GM19438 (cell line): ENCODE measurements around the gene RNPS1.

Source experiments
- ATAC-seq: cut with Tn5 transposase; IDR thresholded peaks from one replicate; pipeline ENCODE4 v1.9.1; 2021; ENCODE audit warnings: low read depth; ENCODE audit not compliant: unreplicated experiment

RNPS1 gene

DNA sequence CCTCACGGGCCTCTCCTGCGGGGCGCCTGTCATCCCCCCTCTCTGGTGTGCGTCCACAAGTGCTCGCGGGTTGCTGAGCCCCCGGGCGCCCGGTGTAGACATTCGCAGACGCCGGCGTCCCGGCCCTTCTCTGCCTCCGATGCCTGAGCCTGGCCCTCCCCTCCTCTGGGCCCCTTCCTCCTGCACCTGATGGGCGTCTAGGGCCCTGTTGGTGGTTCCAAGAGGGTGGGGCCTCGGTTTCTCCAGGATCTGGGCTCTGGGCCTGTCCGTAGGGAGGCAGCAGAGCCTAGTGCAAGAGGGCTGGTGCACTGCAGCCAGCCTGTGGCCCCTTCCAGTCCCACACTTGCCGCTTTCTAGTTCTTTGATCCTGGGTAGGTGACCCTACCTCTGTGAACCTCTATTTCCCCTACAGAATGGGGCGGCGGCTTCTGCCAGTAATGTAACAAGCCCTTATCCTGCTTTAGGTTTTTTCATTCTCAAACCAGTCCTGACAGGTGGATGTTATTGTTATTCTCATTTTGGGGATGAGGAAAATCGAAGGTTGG, 43.9 kb downstream of the RNPS1 start:
- ATAC-seq: peak; percentile 8

DNA sequence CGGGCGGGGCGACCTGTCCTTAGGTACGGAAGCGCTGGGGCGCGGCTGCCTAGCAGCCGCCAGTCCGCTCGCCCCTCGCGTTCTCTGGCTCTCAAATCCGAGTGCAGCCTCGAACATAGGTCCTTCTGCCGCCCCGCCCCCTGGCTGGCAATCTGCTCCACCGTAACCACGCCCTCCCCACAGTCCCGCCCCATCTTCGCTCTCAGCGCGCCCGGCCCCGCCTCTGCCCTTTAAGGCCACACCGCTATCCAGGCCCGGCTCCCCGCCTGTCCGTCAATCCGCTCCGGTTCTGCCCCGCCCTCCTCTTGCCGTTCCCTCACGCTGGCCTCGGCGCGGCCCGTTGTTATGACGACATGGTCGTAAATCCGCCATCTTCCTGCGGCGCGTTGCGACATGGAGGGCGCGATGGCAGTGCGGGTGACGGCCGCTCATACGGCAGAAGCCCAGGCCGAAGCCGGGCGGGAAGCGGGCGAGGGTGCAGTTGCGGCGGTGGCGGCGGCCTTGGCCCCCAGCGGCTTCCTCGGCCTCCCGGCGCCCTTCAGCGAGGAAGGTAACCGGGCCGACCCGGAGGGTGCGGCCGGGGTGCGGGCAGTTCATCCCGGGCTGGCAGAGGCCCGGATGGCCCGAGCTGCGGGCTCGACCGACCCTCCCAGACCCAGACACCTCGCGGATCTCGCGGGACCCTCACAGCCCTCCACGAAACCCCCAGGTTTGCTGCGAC, 44.5 kb downstream of the RNPS1 start, which contains the start of gene E4F1:
Gene E4F1, plus strand, starts transcription at position 371 of the 721 bp plus-strand sequence. Its CDS starts 23 bp downstream, at position 394.
- ATAC-seq: peak; percentile 92

DNA sequence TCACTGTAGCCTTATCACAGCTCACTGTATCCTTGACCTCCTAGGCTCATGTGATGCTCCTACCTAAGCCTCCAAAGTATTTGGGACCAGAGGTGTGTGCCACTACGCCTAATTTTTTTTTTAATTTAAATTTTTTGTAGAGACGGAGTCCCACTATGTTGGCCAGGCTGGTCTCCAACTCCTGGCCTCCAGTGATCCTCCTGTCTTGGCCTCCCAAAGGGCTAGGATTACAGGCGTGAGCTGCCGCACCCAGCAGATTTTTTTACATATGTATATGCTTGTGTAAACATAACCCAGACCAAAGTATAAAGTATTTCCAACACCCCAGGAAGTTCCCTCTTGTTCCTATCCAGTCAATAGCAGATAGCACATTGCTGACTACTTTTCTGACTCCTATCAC, 51.6 kb downstream of the RNPS1 start:
- ATAC-seq: no peak

DNA sequence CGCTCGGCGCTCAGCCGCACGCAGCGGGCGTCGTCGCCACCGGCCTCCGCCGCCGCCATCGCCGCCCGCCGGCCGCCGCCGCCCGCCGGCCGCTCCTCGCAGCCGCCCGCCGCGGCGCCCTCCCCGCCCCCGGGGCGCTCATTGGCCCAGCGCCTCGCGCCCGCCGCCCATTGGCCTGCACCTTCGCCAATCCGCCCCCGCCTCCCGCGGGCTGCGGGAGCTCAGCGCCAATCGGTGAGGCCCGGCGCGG, 53.3 kb downstream of the RNPS1 start, which contains the start of gene PGP:
Gene PGP, minus strand, starts transcription at position 122 of the 250 bp plus-strand sequence. Its CDS starts 63 bp downstream, at position 59.
- ATAC-seq: peak; percentile 82

DNA sequence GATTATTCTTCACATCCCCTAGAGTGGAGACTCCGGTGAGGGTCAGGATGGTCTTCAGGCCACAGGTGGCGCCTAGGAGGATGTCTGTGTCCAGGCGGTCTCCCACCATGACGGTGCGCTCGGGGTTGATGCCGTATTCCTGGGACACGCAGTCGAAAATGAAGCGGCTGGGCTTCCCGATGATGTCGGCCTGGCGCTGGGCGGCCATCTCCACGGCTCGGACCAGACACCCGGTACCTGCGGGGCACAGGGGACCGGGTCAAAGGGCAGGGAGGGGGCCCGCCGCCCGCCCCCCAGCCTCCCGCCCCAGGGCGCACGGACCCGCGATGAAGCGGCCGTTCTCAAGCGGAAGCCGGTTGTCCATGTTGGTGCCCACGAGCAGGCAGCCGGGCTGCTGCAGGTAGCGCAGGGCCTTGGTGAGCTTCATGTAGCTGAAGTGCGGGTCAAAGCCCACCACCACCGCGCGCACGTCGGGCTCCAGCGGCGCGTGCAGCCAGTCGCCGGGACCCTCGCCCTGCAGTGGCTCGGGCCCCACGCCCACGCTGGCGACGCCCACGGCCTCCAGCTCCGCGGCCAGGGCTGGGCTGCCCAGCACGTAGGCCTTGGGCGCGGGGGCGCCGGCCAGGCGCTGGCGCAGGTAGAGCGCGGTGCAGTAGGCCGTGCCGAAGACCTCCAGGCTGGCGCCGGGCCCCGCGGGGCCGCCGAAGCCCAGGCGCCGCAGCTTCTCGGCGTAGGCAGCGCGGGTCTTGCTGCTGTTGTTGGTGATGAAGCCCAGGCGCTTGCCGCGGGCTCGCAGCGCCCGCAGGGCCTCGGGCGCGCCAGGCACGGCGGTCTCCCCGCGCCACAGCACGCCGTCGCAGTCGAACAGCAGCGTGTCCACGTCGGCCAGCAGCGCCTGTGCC, 53.9 kb downstream of the RNPS1 start:
- no peak for ATAC-seq

DNA sequence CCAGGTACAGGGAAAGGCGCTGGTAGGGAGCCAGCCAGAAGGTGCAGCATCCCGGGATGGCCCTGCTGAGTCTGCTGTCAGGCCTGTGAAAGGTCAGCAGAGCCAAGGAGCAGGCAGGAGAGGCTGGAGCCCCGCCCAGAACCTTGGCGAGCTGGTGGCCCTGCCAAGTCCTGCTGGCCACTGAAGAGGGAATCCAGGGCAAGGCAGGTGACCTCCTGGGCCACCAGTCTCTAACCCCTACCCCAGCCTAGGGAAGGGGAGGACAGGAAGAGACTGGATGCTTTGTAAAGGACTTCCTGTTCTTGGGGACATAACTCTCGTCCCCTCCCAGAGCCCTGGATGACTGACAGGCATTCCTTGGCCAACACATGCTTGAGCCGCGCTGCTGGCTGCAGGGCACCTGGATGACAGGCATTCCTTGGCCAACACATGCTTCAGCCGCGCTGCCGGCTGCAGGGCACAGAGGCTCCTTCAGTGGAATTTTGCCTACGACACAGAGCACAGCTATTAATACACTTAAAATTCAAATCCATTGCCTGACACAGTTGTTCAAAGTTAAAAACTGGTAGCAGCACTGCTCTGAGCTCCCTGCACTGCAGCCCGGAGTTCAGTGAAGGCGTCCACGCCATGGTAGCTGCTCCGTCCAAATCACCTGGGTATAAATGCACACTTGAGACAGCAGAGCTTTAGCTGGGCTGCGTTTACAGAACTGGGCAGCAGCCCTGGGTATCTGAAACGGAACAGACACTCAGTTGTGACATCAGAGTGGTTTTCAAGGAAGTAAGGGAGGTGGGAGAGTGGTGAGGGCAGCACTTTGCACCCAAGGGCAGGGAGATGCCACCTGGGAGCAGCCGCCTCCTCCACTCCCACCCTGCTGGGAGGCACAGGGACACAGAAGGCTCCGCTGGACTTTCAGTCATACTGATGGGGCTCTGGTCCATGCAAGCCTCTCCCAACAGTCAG, 55.3 kb downstream of the RNPS1 start:
- no peak for ATAC-seq

DNA sequence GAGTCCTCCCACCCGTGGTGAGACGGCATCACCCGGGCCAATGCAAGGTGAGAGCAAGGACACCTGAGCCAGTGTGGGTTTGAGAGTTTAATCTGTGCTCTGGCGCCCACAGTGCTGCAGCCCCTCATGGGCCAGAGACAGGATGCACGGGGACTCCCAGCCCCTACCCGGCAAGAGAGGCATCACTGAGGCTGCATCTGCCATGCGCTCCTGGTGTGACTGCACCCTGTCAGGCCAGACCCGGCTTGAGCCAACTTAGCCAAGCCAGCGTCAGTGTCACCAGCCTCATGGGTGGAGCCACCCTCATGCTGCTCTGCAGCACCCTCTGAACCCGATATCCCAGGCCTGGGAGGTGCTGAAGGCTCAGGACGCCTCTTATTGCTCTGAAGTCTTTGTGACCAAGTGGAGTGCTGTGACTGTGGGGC, 56.0 kb downstream of the RNPS1 start:
- ATAC-seq: no peak

DNA sequence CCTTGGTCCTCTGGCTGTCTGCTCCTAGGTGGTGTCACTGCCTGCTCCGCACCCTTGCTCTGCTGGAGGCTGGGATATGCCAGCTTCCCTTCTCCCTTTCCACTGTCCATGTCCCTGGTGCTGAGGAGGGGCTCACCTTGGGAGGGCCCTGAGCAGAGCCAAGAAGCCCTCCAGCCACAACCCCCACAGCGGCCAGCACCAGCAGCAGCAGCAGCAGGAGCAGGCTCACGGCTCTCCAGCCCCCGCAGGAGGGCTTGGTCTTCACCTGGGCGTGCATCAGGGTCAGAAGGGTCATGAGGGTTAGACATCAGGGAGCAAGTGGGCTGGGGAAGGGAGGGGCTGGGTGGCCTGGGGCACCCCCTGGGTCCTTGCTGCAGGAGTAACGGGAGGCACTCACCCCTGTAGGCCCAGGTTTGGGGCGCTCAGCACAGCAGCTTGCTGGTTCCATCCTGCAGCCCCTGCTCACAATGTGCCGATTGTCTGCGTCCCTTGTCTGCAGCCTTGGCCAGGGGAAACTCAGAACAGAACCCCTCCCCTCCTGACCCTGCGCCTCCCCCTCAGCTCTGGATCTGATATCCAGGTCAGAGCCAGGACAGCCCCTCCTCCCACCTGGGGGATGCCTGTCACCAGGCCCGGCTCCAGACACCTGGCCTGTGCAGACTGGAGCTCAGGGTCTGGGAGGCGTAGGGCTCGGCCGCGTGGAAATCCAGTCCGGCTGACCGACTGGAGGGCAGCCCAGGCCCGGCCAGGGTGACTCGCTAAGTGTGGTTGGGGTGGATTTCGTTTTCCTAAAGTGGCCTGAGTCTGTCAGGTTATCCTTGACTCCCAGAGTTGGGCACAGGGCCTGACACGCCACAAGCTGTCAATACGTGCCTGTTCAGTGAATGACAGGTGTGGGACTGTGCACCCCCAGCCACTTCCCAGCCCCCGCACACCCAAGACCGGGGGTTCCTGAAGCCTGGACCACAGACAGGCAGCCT, 57.2 kb downstream of the RNPS1 start, which contains the start of gene BRICD5:
Gene BRICD5, minus strand, starts transcription at position 478 of the 980 bp plus-strand sequence. Its CDS starts 30 bp downstream, at position 448.
- ATAC-seq: no peak

DNA sequence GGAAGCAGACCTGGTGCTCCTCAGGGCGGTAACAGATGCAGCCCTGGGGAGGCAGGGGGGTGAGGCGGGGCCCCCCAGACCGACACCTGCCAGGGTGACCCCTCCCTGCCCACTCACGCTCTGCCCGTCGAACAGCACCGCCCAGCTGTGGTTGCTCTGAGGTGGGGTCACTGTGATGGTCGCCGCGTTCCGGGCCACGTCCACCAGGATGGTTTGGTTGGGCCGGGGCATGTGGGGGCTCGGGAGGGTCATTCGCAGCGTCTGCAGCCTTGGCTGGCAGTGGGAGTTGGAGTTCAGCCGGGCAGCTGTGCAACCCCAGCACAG, 58.0 kb downstream of the RNPS1 start:
- no peak for ATAC-seq

DNA sequence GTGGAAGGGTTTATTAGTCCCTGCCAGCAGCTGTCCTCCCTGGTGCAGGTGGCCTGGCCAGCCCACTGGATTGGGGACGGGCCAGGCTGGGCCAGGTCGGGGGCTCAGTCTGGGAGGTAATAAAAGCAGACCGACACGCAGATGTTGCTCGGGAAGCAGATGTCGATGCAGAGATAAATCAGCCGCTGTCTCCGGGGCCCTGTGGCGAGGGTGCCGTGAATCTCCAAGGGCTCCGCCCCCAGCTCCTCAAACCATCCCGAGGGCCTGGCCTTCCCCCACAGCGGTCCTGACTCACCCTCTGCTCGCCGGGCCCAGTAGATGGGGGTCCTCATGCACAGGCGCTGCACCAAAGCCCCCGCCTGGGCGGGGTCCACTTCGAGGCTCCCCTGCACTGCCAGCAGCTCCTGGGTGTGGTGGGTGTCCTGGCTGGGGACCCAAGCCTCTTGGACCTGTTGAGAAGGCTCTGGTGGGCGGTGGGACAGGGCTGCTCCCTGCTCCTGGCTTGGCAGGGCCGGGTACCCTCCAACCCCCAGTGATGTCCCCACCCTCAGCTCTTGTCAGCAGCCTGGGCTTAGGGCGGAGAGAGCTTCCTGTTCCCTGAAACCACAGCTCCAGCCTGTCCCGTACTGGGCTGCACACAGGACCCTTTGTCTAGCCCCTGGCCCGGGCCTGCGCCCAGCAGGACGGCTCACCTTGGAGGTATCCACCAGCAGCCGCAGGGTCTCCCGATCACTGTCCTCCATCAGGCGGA, 58.5 kb downstream of the RNPS1 start:
- ATAC-seq: no peak

DNA sequence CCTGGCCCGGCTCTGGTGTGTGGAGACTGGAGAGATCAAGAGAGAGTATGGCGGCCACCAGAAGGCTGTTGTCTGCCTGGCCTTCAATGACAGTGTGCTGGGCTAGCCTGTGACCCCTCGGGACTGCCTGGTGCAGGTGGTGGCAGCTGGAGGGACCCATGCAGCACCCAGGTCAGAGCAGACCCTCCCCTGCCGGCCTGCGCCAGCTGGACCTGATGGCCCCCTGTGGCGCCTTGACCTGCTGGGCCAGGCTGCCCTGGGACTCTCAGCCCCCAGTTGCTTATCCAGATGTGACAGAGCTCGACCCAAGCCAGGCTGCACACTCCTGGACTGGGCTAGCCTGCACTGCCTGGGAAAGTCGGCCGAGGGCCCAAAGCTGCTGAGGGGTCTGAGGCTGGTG, 59.2 kb downstream of the RNPS1 start:
- no peak for ATAC-seq

DNA sequence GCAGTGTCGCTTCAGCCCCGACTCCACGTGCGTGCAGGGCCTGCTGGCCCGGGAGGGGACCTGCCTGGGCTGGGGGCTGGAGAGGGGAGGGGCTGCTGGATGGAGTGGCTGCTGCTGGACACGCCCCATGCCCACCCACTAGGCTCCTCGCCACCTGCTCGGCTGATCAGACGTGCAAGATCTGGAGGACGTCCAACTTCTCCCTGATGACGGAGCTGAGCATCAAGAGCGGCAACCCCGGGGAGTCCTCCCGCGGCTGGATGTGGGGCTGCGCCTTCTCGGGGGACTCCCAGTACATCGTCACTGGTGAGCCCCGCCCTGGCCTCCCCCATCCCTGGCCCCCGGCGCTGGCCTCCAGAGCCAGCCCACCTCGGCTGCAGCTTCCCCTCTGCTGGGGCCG, 59.6 kb downstream of the RNPS1 start:
- ATAC-seq: no peak

DNA sequence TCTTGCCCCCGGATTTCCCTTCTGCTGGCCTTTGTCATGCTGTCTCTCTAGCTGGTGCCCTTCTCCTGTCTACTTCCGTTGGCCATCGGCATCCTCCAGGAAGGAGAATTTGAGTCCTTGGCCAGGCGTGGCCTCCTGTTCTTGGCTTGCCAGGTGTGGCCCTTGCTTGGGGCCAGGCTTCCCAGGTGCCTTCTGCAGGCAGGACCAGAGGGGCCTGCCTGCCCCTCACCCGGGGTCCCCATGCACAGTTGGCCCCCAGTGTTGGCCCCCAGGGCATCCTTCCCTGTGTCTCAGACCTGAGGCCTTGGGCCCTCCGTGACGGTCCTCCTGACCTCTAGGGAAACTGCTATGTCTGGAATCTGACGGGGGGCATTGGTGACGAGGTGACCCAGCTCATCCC, 60.1 kb downstream of the RNPS1 start:
- no peak for ATAC-seq

DNA sequence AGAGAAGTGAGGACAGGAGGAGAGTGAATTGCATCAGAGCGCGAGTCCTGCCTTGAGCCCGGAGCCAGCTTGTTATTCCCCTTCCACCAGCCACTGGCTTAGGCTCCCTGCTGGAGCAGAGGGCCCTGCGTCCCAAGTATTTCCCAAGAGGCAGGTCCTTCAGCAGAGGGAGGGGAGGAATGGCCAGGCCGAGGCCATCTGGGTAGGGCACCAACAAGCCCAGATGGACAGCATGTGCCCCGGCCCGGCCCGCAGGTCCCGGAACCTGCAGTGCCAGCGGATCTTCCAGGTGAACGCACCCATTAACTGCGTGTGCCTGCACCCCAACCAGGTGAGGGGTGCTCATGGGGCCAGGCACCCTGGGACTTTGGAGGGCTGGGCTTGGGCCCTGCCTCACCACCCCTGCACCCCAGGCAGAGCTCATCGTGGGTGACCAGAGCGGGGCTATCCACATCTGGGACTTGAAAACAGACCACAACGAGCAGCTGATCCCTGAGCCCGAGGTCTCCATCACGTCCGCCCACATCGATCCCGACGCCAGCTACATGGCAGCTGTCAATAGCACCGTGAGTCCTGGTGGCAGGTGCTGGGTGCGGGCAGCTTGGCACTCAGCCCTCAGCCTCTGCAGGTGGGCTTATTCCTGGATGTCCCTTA, 61.0 kb downstream of the RNPS1 start:
- no peak for ATAC-seq

DNA sequence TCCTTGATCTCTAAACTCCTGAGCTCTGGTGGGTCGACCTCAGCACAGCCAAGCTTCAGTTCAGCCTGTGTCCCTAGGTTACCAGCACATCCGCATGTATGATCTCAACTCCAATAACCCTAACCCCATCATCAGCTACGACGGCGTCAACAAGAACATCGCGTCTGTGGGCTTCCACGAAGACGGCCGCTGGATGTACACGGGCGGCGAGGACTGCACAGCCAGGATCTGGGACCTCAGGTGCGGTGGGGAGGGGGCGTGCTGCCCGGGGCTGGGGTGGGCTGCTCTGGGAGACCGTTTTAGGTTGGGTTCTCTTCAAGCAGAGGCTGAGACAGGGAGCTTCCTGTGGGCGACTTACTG, 61.5 kb downstream of the RNPS1 start:
- no peak for ATAC-seq

DNA sequence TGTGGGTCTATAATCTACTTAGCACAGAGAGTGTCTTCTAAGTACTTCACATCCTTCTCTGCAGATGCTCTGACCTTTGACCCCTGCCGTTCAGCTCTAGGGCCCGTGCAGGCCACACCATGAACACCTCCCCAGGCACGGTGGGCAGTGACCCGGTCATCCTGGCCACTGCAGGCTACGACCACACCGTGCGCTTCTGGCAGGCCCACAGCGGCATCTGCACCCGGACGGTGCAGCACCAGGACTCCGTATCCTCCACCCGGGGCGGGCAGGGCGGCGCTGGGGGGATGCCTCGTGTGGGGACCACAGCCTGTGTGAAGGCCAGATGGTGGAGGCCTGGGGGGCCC, 62.0 kb downstream of the RNPS1 start:
- peak; percentile 11 for ATAC-seq

DNA sequence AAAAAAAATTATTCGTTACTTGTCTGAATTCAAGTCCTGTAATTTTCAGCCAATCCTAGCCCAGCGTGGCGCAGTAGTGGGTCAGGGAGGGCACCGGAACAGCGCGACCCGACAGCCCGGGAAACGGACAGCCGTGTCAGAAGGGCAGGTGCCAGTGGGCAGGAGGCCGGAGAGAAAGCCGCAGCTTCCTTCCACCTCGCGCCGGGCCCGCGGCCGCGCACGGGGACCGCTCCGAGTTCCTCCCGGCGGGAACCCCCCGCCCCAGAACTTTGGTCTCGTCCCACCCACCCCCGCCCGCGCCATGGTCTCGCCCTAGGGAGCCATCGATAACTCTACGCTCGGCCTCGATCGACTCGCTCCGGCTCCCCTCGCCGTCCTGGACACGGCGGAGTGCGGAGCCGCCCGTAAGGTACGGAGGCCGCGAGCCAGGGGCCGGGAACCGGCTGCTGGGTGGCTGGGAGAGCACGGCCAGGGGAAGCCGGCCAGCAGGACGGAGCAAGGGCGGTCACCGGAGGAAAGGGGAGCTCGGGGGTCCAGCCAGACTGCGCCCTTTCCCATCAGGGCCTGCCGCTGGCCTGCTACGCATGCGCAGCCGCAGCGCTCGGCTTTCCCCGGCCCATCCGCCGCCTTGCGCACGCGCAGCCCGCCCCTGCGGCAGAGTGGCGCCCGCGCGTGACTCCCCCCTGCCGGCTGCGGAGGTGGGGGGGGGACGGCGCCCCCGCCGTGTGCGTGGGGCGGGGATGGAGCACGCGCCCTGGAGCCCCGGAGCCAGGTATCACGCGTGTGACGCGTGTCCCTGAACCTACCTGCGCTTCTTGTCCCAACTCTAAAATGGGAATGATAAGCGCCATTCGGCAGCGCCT, 62.6 kb downstream of the RNPS1 start, which contains the start of gene MLST8:
Gene MLST8, plus strand, starts transcription at position 351 of the 863 bp plus-strand sequence. CDS start 632 bp downstream, outside the sequence.
- ATAC-seq: peak; percentile 66
